Upper lobe of right lung (tissue), 1 donor: ENCODE results near the gene CD36. TPM values are rescaled to one million over a fixed set of nuclear protein-coding genes. Genes with fewer than 3 reads are reported as not detected.

Experiments used
- ATAC-seq: fragments of 200-7000 bp; cut with Tn5 transposase; one replicate; pipeline ENCODE4 v1.9.1; 2020; ENCODE audit warnings: mild to moderate bottlenecking, moderate library complexity
- DNase-seq: peaks from one replicate; pipeline ENCODE4 v3.0.0-alpha.2; 2020
- H3K27ac ChIP-seq: fragments of 200-600 bp; one replicate; pipeline ENCODE4 v1.8.0; 2022
- H3K27me3 ChIP-seq: fragments of 200-600 bp; one replicate; pipeline ENCODE4 v1.8.0; 2022; ENCODE audit warnings: mild to moderate bottlenecking
- H3K36me3 ChIP-seq: fragments of 200-600 bp; one replicate; pipeline ENCODE4 v1.8.0; 2022
- H3K4me1 ChIP-seq: fragments of 200-600 bp; one replicate; pipeline ENCODE4 v1.8.0; 2022
- H3K4me3 ChIP-seq: fragments of 200-600 bp; one replicate; pipeline ENCODE4 v1.8.0; 2022; ENCODE audit warnings: mild to moderate bottlenecking
- H3K9me3 ChIP-seq: fragments of 200-600 bp; one replicate; pipeline ENCODE4 v1.8.0; 2022
- CTCF ChIP-seq: fragments of 200-600 bp; IDR thresholded peaks from one replicate; pipeline ENCODE4 v1.8.0; 2022; ENCODE audit warnings: antibody characterized with exemption
- intact Hi-C: fragments of 100-400 bp; cut with DNase I; formaldehyde crosslinking; loops from one replicate; pipeline ENCODE4 v1.11.0; 2022
- total RNA-seq: library from RNA; stranded (reverse); fragmentation: NEBNext Ultra II Directional; extraction: Animal tissue kit (Norgen Biotek cat#: 25700); gene quantifications from one replicate; pipeline ENCODE4 v1.2.1, GENCODE V29; 2021
- donor health status: DM: no; HTN: yes; CAD: no; lungs with severe emphysema.

The CD36 gene
- total RNA-seq, 1 donor from 2014 or later, result 115 TPM

GRCh38 chr7:80699721-80700256 is 61.3 kb downstream of the CD36 start:
- TF ChIP-seq CTCF, result no peak
- peaks cover 9% of the 10 kb centered on the region for H3K4me1 ChIP-seq
- no peaks in the 10 kb centered on the region for H3K9me3 ChIP-seq
- intact Hi-C loops, result no loop called here
- H3K27ac ChIP-seq, result no peak overlapping the region
- no peaks in the 10 kb centered on the region for H3K36me3 ChIP-seq
- DNase-seq (no peak), ATAC-seq (peak; percentile 90)
- no peaks in the 10 kb centered on the region for H3K27me3 ChIP-seq
- no peak overlapping the region for H3K4me3 ChIP-seq

DNA sequence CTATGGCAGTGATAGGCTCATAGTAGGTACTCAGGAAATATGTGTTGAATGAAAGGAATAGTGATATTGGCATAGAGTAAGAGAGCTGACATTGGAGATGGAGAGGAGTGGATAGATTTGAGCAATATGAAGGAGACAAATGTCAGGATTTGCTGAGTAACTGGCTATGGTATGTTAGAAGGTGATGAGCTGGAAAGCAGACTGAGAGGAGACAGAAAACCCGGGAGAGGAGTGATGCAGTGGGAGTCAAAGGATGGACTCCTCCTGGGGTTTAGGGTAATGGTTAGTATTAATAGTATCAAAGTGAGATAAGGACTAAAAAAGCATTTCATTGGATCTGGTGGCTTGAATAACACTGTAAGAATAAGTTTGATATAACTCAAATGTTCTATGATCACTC is 64.8 kb downstream of the CD36 start:
- H3K4me3 ChIP-seq, result no peak overlapping the region
- ATAC-seq (no peak), DNase-seq (no peak)
- no peak overlapping the region for H3K27ac ChIP-seq
- no peaks in the 10 kb centered on the region for H3K36me3 ChIP-seq
- no peaks in the 10 kb centered on the region for H3K9me3 ChIP-seq
- peaks cover 9% of the 10 kb centered on the region for H3K4me1 ChIP-seq
- no peak for TF ChIP-seq CTCF
- no peaks in the 10 kb centered on the region for H3K27me3 ChIP-seq
- intact Hi-C loops, result no loop called here

DNA sequence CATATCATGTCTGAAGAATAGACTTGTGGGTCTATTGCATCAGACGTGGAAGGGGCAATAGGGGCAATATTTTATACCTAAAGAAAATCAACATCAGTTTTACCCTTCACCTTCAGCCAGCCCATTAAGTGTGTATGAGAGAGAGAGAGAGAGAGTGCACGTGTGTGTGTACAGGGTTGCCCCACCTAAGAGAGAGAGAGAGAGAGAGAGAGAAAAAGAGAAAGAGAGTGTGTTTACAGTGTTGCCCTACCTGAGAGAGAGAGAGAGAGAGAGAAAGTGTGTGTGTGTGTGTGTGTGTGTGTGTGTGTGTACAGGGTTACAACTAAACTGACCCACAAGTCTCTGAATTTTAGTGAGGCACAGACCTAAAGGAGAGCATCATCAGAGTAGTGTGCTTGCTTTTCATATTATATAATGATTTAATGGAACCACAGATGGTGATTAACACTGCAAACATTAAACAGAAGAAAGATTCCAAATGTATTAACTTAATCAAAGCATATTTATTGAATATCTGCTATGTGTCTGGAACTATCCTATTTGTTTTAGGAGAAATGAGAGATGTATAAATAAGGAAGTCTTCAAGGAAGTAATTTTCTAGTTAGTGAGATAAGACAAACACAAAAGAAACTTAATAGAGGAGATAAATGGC is 66.8 kb downstream of the CD36 start:
- H3K27ac ChIP-seq, result no peak overlapping the region
- TF ChIP-seq CTCF, result no peak
- no peaks in the 10 kb centered on the region for H3K4me1 ChIP-seq
- H3K4me3 ChIP-seq, result no peak overlapping the region
- intact Hi-C loops, result no loop called here
- H3K9me3 ChIP-seq, result no peaks in the 10 kb centered on the region
- no peaks in the 10 kb centered on the region for H3K36me3 ChIP-seq
- ATAC-seq (peak; percentile 46), DNase-seq (no peak)
- no peaks in the 10 kb centered on the region for H3K27me3 ChIP-seq

- H3K9me3 ChIP-seq, result no peaks in the 10 kb centered on the region
- H3K27me3 ChIP-seq, result no peaks in the 10 kb centered on the region
- H3K36me3 ChIP-seq, result no peaks in the 10 kb centered on the region
- H3K4me1 ChIP-seq, result no peaks in the 10 kb centered on the region
- no peak overlapping the region for H3K4me3 ChIP-seq
- intact Hi-C loops, result no loop called here
- no peak for TF ChIP-seq CTCF
- H3K27ac ChIP-seq, result no peak overlapping the region
- DNase-seq, result no peak
- ATAC-seq, result no peak
These were observed 68.9 kb downstream of the CD36 start for GRCh38 chr7:80707318-80707717.

DNA sequence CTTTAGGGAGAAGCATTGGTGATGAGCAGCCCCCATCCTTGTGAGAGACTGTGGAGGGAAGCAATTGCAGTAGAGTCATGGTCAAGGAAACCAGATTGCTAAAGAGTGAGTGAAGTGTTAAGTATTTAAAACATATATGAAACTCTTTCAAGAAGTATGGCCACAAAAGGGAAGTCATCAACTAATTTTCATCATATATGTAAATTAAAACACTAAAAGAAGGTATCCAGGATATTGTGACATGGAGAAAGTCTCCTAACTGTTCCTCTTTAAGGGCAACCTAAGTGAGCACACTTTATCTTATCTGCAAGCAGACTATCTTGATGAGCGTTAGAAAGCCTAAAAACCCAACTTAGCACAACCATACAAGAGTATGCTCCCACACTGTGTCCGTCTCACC is 69.7 kb downstream of the CD36 start:
- Histone ChIP-seq H3K9me3 (no peaks in the 10 kb centered on the region), H3K36me3 (no peaks in the 10 kb centered on the region), H3K27ac (no peak overlapping the region), H3K4me3 (no peak overlapping the region), H3K4me1 (no peaks in the 10 kb centered on the region), H3K27me3 (no peaks in the 10 kb centered on the region)
- ATAC-seq (peak; percentile 32), DNase-seq (no peak)
- TF ChIP-seq CTCF, result no peak
- intact Hi-C loops, result no loop called here
